Progenitor cell of endocrine pancreas (in vitro differentiated cells): ENCODE results near the gene ABTB2. TPM values are rescaled to one million over a fixed set of nuclear protein-coding genes. Genes with fewer than 3 reads are reported as not detected.

Source experiments
- DNase-seq: peaks from one replicate; pipeline ENCODE4 v3.0.0; 2021; ENCODE audit warnings: low spot score; ENCODE audit not compliant: unreplicated experiment
- H3K27ac Mint-ChIP-seq: 2 replicates; pipeline ENCODE4 v1.8.0; 2021; ENCODE audit warnings: mild to moderate bottlenecking, moderate library complexity, mixed read lengths
- H3K27me3 Mint-ChIP-seq: 2 replicates; pipeline ENCODE4 v1.8.0; 2021; ENCODE audit warnings: mixed read lengths
- H3K36me3 Mint-ChIP-seq: 2 replicates; pipeline ENCODE4 v1.8.0; 2022; ENCODE audit warnings: mixed read lengths; ENCODE audit not compliant: insufficient read depth
- H3K4me1 Mint-ChIP-seq: 2 replicates; pipeline ENCODE4 v1.8.0; 2021; ENCODE audit warnings: low read depth, mixed read lengths
- H3K4me3 Mint-ChIP-seq: 2 replicates; pipeline ENCODE4 v1.8.0; 2021; ENCODE audit warnings: low read depth, mild to moderate bottlenecking, moderate library complexity, mixed read lengths
- H3K9me3 Mint-ChIP-seq: 2 replicates; pipeline ENCODE4 v1.8.0; 2021; ENCODE audit warnings: low read depth, mixed read lengths
- CTCF ChIP-seq: fragments of 200-600 bp; sonication (generic); IDR thresholded peaks from one replicate; pipeline ENCODE4 v1.5.0; 2021; ENCODE audit warnings: antibody characterized with exemption, mild to moderate bottlenecking; ENCODE audit not compliant: unreplicated experiment
- total RNA-seq: library from RNA; stranded (reverse); gene quantifications from 2 replicates; pipeline ENCODE4 v1.2.1, GENCODE V29; 2021

ABTB2 gene
- total RNA-seq, 1 donor from 2014 or later = 19.5 TPM

GRCh38 chr11:34276352-34276864 is 81.4 kb downstream of the ABTB2 start:
- H3K4me1 Mint-ChIP-seq = peaks cover 22% of the 10 kb centered on the region
- no peaks in the 10 kb centered on the region for H3K9me3 Mint-ChIP-seq
- no peak overlapping the region for H3K27ac Mint-ChIP-seq
- no peak for TF ChIP-seq CTCF
- no peak overlapping the region for H3K4me3 Mint-ChIP-seq
- no peak for DNase-seq
- no peaks in the 10 kb centered on the region for H3K36me3 Mint-ChIP-seq
- H3K27me3 Mint-ChIP-seq = no peaks in the 10 kb centered on the region

GRCh38 chr11:34275486-34275885 is 82.3 kb downstream of the ABTB2 start:
- no peaks in the 10 kb centered on the region for H3K27me3 Mint-ChIP-seq
- no peaks in the 10 kb centered on the region for H3K36me3 Mint-ChIP-seq
- no peak overlapping the region for H3K4me3 Mint-ChIP-seq
- peaks cover 20% of the 10 kb centered on the region for H3K4me1 Mint-ChIP-seq
- no peak for TF ChIP-seq CTCF
- no peak for DNase-seq
- no peaks in the 10 kb centered on the region for H3K9me3 Mint-ChIP-seq
- peak overlapping the region; percentile 73 for H3K27ac Mint-ChIP-seq

GRCh38 chr11:34274712-34275398 is 83.0 kb downstream of the ABTB2 start:
- no peak for TF ChIP-seq CTCF
- Mint-ChIP-seq H3K4me3 (no peak overlapping the region), H3K9me3 (no peaks in the 10 kb centered on the region), H3K27me3 (no peaks in the 10 kb centered on the region), H3K36me3 (no peaks in the 10 kb centered on the region), H3K4me1 (peaks cover 18% of the 10 kb centered on the region), H3K27ac (peak overlapping the region; percentile 59)
- DNase-seq = no peak

GRCh38 chr11:34273099-34273498 is 84.7 kb downstream of the ABTB2 start:
- no peak overlapping the region for H3K4me3 Mint-ChIP-seq
- no peaks in the 10 kb centered on the region for H3K27me3 Mint-ChIP-seq
- no peak for DNase-seq
- H3K4me1 Mint-ChIP-seq = peaks cover 9% of the 10 kb centered on the region
- no peaks in the 10 kb centered on the region for H3K36me3 Mint-ChIP-seq
- TF ChIP-seq CTCF = no peak
- H3K27ac Mint-ChIP-seq = no peak overlapping the region
- no peaks in the 10 kb centered on the region for H3K9me3 Mint-ChIP-seq

DNA sequence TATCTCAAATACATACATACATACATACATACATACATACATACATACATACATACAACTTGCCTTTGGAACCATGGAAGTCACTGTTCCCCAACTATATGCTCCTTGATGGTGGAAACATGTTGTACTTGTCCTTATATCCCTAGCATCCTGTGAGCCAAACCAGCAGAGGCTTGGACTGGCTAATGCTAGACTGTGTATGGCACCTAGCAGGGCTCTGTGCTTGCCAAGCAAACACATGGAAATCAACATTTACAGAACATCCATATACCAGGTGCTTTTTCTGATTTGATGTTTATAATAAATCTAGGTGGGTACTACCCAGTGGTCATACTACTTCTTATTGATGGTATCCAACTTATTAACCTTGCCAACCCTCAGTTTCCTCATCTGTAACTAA is 86.1 kb downstream of the ABTB2 start:
- Mint-ChIP-seq H3K27ac (no peak overlapping the region), H3K9me3 (no peaks in the 10 kb centered on the region), H3K4me3 (no peak overlapping the region), H3K27me3 (no peaks in the 10 kb centered on the region), H3K4me1 (peaks cover 16% of the 10 kb centered on the region), H3K36me3 (no peaks in the 10 kb centered on the region)
- no peak for DNase-seq
- no peak for TF ChIP-seq CTCF
